Measurements from ENCODE around the gene CCDC38. TPM values are rescaled to one million over a fixed set of nuclear protein-coding genes. Genes with fewer than 3 reads are reported as not detected.

Gene CCDC38
- total RNA-seq, 1 donor from 2014 or later: not detected

- peak; percentile 80 for DNase-seq
- Mint-ChIP-seq H3K9me3 (ENCODE audit: unreplicated experiment) (peaks cover 4% of the 10 kb centered on the region), H3K36me3 (ENCODE audit: unreplicated experiment) (no peaks in the 10 kb centered on the region), H3K4me3 (ENCODE audit: unreplicated experiment) (peak within 1 kb of the TSS; percentile 96), H3K27me3 (ENCODE audit: unreplicated experiment) (no peaks in the 10 kb centered on the region), H3K27ac (ENCODE audit: unreplicated experiment) (no peak within 1 kb of the TSS), H3K4me1 (ENCODE audit: low read depth, unreplicated experiment) (no peaks in the 10 kb centered on the region)
- TF ChIP-seq, protein P1, sequence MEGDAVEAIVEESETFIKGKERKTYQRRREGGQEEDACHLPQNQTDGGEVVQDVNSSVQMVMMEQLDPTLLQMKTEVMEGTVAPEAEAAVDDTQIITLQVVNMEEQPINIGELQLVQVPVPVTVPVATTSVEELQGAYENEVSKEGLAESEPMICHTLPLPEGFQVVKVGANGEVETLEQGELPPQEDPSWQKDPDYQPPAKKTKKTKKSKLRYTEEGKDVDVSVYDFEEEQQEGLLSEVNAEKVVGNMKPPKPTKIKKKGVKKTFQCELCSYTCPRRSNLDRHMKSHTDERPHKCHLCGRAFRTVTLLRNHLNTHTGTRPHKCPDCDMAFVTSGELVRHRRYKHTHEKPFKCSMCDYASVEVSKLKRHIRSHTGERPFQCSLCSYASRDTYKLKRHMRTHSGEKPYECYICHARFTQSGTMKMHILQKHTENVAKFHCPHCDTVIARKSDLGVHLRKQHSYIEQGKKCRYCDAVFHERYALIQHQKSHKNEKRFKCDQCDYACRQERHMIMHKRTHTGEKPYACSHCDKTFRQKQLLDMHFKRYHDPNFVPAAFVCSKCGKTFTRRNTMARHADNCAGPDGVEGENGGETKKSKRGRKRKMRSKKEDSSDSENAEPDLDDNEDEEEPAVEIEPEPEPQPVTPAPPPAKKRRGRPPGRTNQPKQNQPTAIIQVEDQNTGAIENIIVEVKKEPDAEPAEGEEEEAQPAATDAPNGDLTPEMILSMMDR (IDR thresholded peaks at IDR 0.05; ENCODE audit: partially characterized antibody, unreplicated experiment): peak; percentile 27
Observed at GRCh38 chr12:95943330-95943842, 972 bp upstream of the CCDC38 start, which contains the start of gene AMDHD1. Gene AMDHD1 (plus strand): TSS chr12:95943331. CDS start chr12:95943399, 68 bp downstream.

- Mint-ChIP-seq H3K36me3 (ENCODE audit: unreplicated experiment) (no peaks in the 10 kb centered on the region), H3K9me3 (ENCODE audit: unreplicated experiment) (peaks cover 4% of the 10 kb centered on the region), H3K27me3 (ENCODE audit: unreplicated experiment) (no peaks in the 10 kb centered on the region), H3K4me1 (ENCODE audit: low read depth, unreplicated experiment) (no peaks in the 10 kb centered on the region), H3K27ac (ENCODE audit: unreplicated experiment) (no peak overlapping the region), H3K4me3 (ENCODE audit: unreplicated experiment) (peak overlapping the region; percentile 96)
- no peak for DNase-seq
- TF ChIP-seq, protein P1 (IDR thresholded peaks at IDR 0.05; ENCODE audit: partially characterized antibody, unreplicated experiment): no peak
Observed at GRCh38 chr12:95942101-95942523, 302 bp downstream of the CCDC38 start.

DNA sequence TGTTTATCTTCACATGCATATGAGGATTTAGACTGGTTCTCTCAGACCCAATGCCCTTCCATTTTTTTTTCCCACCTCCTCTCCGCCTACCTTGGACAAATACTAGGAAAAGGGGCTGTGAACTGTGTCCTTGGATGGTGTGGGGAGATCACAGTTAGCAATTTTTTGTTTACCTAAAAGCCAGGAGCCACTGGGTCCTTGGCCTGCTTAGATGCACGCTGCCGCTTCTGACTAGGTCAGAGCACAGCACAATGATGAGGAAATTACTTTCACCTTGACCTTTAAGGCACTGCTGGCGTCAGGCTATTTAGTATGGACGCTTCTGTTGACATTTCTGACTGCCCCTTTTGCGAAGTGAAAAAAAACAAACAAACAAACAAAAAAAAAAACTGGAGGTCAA lies 1.9 kb downstream of the CCDC38 start:
- Mint-ChIP-seq H3K27me3 (ENCODE audit: unreplicated experiment) (no peaks in the 10 kb centered on the region), H3K36me3 (ENCODE audit: unreplicated experiment) (no peaks in the 10 kb centered on the region), H3K4me1 (ENCODE audit: low read depth, unreplicated experiment) (no peaks in the 10 kb centered on the region), H3K27ac (ENCODE audit: unreplicated experiment) (no peak overlapping the region), H3K4me3 (ENCODE audit: unreplicated experiment) (no peak overlapping the region), H3K9me3 (ENCODE audit: unreplicated experiment) (peaks cover 4% of the 10 kb centered on the region)
- no peak for DNase-seq
- TF ChIP-seq, protein P1 (IDR thresholded peaks at IDR 0.05; ENCODE audit: partially characterized antibody, unreplicated experiment): no peak

GRCh38 chr12:95922231-95922630 lies 20.2 kb downstream of the CCDC38 start:
- TF ChIP-seq, protein P1 (IDR thresholded peaks at IDR 0.05; ENCODE audit: partially characterized antibody, unreplicated experiment): no peak
- H3K4me1 Mint-ChIP-seq (ENCODE audit: low read depth, unreplicated experiment): no peaks in the 10 kb centered on the region
- no peaks in the 10 kb centered on the region for H3K9me3 Mint-ChIP-seq (ENCODE audit: unreplicated experiment)

DNA sequence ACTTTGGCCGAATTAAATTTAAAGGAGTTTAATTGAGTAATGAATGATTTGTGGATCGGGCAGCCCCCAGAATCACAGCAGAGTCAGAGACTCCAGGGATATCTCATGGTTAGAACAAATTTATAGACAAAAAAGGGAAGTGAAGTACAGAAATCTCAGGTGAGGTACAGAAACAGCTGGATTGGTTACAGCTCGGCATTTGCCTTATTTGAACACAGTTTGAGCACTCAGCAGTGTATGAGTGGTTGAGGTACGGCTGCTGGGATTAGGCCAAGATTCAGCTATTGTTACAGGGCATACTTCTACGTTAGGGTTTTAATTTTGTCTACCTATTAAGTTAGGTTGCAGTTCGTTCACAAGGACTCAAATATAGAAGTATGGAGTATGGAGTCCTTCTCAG lies 23.3 kb downstream of the CCDC38 start:
- no peak overlapping the region for H3K4me3 Mint-ChIP-seq (ENCODE audit: unreplicated experiment)

More at GRCh38 chr12:95922231-95922630, 20.2 kb downstream of the CCDC38 start:
- Mint-ChIP-seq H3K27me3 (ENCODE audit: unreplicated experiment) (no peaks in the 10 kb centered on the region), H3K36me3 (ENCODE audit: unreplicated experiment) (no peaks in the 10 kb centered on the region), H3K27ac (ENCODE audit: unreplicated experiment) (no peak overlapping the region), H3K4me3 (ENCODE audit: unreplicated experiment) (no peak overlapping the region)
- DNase-seq: no peak

More for the DNA sequence above, 23.3 kb downstream of the CCDC38 start:
- TF ChIP-seq, protein P1 (IDR thresholded peaks at IDR 0.05; ENCODE audit: partially characterized antibody, unreplicated experiment): no peak
- Mint-ChIP-seq H3K36me3 (ENCODE audit: unreplicated experiment) (no peaks in the 10 kb centered on the region), H3K27ac (ENCODE audit: unreplicated experiment) (no peak overlapping the region), H3K27me3 (ENCODE audit: unreplicated experiment) (no peaks in the 10 kb centered on the region), H3K4me1 (ENCODE audit: low read depth, unreplicated experiment) (peaks cover 2% of the 10 kb centered on the region), H3K9me3 (ENCODE audit: unreplicated experiment) (no peaks in the 10 kb centered on the region)
- no peak for DNase-seq

Measured in glutamatergic neuron (in vitro differentiated cells).